GM23338 (cell line): ENCODE results near the gene ATP5MC2.
"Not testable (repeated sequence)": the region's sequence is repeated elsewhere in the genome, so short reads cannot be mapped to it uniquely, and the experiment has no call there.

Experiments used
- CTCF ChIP-seq, 2 experiments: fragments of 200-600 bp in 1 of 2; sonication (generic) in 1 of 2; conservative IDR thresholded peaks; 2 replicates each; pipeline versions ENCODE4 v1.5.1 to v1.6.1; 2016 to 2017; ENCODE audit warnings: antibody characterized with exemption in 2 of 2, low read depth in 2 of 2, mild to moderate bottlenecking in 2 of 2, moderate library complexity in 1 of 2
- EZH2 ChIP-seq: fragments of 200-600 bp; sonication (generic); IDR thresholded peaks from one replicate; pipeline ENCODE4 v1.8.0; 2017; ENCODE audit warnings: antibody characterized with exemption, mild to moderate bottlenecking, low read depth; ENCODE audit not compliant: unreplicated experiment
- EZH2phosphoT487 ChIP-seq: fragments of 200-600 bp; sonication (generic); IDR thresholded peaks from one replicate; pipeline ENCODE4 v1.8.1; 2018; ENCODE audit warnings: antibody characterized with exemption; ENCODE audit not compliant: unreplicated experiment
- JUNB ChIP-seq: IDR thresholded peaks from one replicate; pipeline ENCODE4 v1.6.1; 2016; ENCODE audit warnings: antibody characterized with exemption; ENCODE audit not compliant: unreplicated experiment
- POLR2AphosphoS5 ChIP-seq: IDR thresholded peaks from 2 replicates; pipeline ENCODE4 v1.6.1; 2016; ENCODE audit warnings: antibody characterized with exemption, low read depth
- ZNF331 ChIP-seq: fragments of 250-450 bp; sonication (Bioruptor Pico); IDR thresholded peaks from 2 replicates; pipeline ENCODE4 v1.5.0; 2020; ENCODE audit warnings: low read depth, mild to moderate bottlenecking, moderate library complexity
- TF ChIP-seq, protein P1 (sequence below): IDR thresholded peaks from one replicate; pipeline ENCODE4 v1.6.1; 2018; ENCODE audit warnings: antibody characterized with exemption; ENCODE audit not compliant: unreplicated experiment

GRCh38 chr12:53680061-53680460, 4.2 kb upstream of the ATP5MC2 start:
- TF ChIP-seq ZNF331; CTCF (conservative IDR thresholded peaks at IDR 0.05; ENCODE audit: low read depth in 2 of 2); POLR2AphosphoS5; EZH2; EZH2phosphoT487; JUNB: not testable (repeated sequence)
- TF ChIP-seq, protein P1, sequence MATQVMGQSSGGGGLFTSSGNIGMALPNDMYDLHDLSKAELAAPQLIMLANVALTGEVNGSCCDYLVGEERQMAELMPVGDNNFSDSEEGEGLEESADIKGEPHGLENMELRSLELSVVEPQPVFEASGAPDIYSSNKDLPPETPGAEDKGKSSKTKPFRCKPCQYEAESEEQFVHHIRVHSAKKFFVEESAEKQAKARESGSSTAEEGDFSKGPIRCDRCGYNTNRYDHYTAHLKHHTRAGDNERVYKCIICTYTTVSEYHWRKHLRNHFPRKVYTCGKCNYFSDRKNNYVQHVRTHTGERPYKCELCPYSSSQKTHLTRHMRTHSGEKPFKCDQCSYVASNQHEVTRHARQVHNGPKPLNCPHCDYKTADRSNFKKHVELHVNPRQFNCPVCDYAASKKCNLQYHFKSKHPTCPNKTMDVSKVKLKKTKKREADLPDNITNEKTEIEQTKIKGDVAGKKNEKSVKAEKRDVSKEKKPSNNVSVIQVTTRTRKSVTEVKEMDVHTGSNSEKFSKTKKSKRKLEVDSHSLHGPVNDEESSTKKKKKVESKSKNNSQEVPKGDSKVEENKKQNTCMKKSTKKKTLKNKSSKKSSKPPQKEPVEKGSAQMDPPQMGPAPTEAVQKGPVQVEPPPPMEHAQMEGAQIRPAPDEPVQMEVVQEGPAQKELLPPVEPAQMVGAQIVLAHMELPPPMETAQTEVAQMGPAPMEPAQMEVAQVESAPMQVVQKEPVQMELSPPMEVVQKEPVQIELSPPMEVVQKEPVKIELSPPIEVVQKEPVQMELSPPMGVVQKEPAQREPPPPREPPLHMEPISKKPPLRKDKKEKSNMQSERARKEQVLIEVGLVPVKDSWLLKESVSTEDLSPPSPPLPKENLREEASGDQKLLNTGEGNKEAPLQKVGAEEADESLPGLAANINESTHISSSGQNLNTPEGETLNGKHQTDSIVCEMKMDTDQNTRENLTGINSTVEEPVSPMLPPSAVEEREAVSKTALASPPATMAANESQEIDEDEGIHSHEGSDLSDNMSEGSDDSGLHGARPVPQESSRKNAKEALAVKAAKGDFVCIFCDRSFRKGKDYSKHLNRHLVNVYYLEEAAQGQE: not testable (repeated sequence)
